ENCODE results near the gene SNHG17.
"Not testable (repeated sequence)": the region's sequence is repeated elsewhere in the genome, so short reads cannot be mapped to it uniquely, and the experiment has no call there.

Gene SNHG17

GRCh38 chr20:38441916-38442315 lies 6.8 kb upstream of the SNHG17 start:
- Histone ChIP-seq H3K9me3 (replicated peaks in 1 of 2; ENCODE audit: control insufficient read depth in 2 of 2, insufficient read depth in 1 of 2, low read depth in 1 of 2, low read length in 2 of 2) (no peaks in the 10 kb centered on the region), H3K27me3 (ENCODE audit: control insufficient read depth in 3 of 3, insufficient read depth in 3 of 3, low read depth in 1 of 3, low read length in 3 of 3) (peaks cover 0 to 3% (median 0%) of the 10 kb centered on the region in 3 experiments), H3K27ac (replicated peaks; ENCODE audit: low read length) (peak overlapping the region; percentile 39), H3K23ac (ENCODE audit: low read depth, low read length, poor library complexity) (no peak overlapping the region), H3K4ac (ENCODE audit: low read length) (no peak overlapping the region), H2BK12ac (ENCODE audit: low read length) (peak overlapping the region; percentile 18), H3K4me1 (ENCODE audit: control insufficient read depth in 2 of 2, insufficient read depth in 1 of 2, low read depth in 1 of 2, low read length in 2 of 2) (peaks cover 0 to 4% of the 10 kb centered on the region in 2 donors), H2BK15ac (ENCODE audit: low read length) (no peak overlapping the region), H3K9ac (ENCODE audit: low read depth, low read length, poor library complexity) (no peak overlapping the region), H4K91ac (ENCODE audit: low read depth, low read length, poor library complexity) (no peak overlapping the region), H4K8ac (ENCODE audit: low read depth, low read length) (peak overlapping the region; percentile 95), H3K18ac (ENCODE audit: low read length) (peak overlapping the region; percentile 63), H3K14ac (ENCODE audit: low read length) (peak overlapping the region; percentile 66), H3K79me1 (ENCODE audit: low read depth, low read length) (peaks cover 4% of the 10 kb centered on the region), H3K36me3 (replicated peaks in 1 of 2; ENCODE audit: control insufficient read depth in 2 of 2, insufficient read depth in 2 of 2, low read length in 2 of 2) (no peaks in the 10 kb centered on the region), H3K4me3 (ENCODE audit: low read length in 2 of 2) (no peak overlapping the region), H2AK5ac (ENCODE audit: low read depth, low read length) (no peak overlapping the region), H2AFZ (ENCODE audit: low read length) (peak overlapping the region; percentile 79), H2BK120ac (ENCODE audit: low read depth, low read length) (peak overlapping the region; percentile 35), H3K4me2 (ENCODE audit: insufficient read depth, low read length, poor library complexity, severe bottlenecking) (no peak overlapping the region), H2BK5ac (ENCODE audit: low read length) (peak overlapping the region; percentile 70)
- no peak for DNase-seq (ENCODE audit: low spot score)
- WGBS, 2 donors (ENCODE audit: extremely low coverage in 2 of 2, insufficient read length in 2 of 2, insufficient replicate concordance in 1 of 2): no CpG with 5 or more reads among the region's 9 CpGs

GRCh38 chr20:38441110-38441509 lies 6.0 kb upstream of the SNHG17 start:
- H2BK5ac ChIP-seq (ENCODE audit: low read length); H3K4me1 ChIP-seq (ENCODE audit: control insufficient read depth in 2 of 2, insufficient read depth in 1 of 2, low read depth in 1 of 2, low read length in 2 of 2); H3K27me3 ChIP-seq (ENCODE audit: control insufficient read depth in 3 of 3, insufficient read depth in 3 of 3, low read depth in 1 of 3, low read length in 3 of 3); H2AFZ ChIP-seq (ENCODE audit: low read length); H3K18ac ChIP-seq (ENCODE audit: low read length); DNase-seq (ENCODE audit: low spot score); H3K27ac ChIP-seq (replicated peaks; ENCODE audit: low read length); H3K9ac ChIP-seq (ENCODE audit: low read depth, low read length, poor library complexity); H2BK12ac ChIP-seq (ENCODE audit: low read length); H2BK15ac ChIP-seq (ENCODE audit: low read length); H4K91ac ChIP-seq (ENCODE audit: low read depth, low read length, poor library complexity); H3K36me3 ChIP-seq (replicated peaks in 1 of 2; ENCODE audit: control insufficient read depth in 2 of 2, insufficient read depth in 2 of 2, low read length in 2 of 2); H3K4ac ChIP-seq (ENCODE audit: low read length); H3K4me3 ChIP-seq (ENCODE audit: low read length in 2 of 2); H3K9me3 ChIP-seq (replicated peaks in 1 of 2; ENCODE audit: control insufficient read depth in 2 of 2, insufficient read depth in 1 of 2, low read depth in 1 of 2, low read length in 2 of 2); H2BK120ac ChIP-seq (ENCODE audit: low read depth, low read length); H3K4me2 ChIP-seq (ENCODE audit: insufficient read depth, low read length, poor library complexity, severe bottlenecking); H3K23ac ChIP-seq (ENCODE audit: low read depth, low read length, poor library complexity); H3K79me1 ChIP-seq (ENCODE audit: low read depth, low read length); H4K8ac ChIP-seq (ENCODE audit: low read depth, low read length); H2AK5ac ChIP-seq (ENCODE audit: low read depth, low read length); H3K14ac ChIP-seq (ENCODE audit: low read length): not testable (repeated sequence)
- no CpG with 5 or more reads among the region's 8 CpGs for WGBS, 2 donors (ENCODE audit: extremely low coverage in 2 of 2, insufficient read length in 2 of 2, insufficient replicate concordance in 1 of 2)

- peaks cover 10% of the 10 kb centered on the region in 2 donors for H3K4me1 ChIP-seq (ENCODE audit: control insufficient read depth in 2 of 2, insufficient read depth in 1 of 2, low read depth in 1 of 2, low read length in 2 of 2)
- H3K23ac ChIP-seq (ENCODE audit: low read depth, low read length, poor library complexity): no peak overlapping the region
- no peak overlapping the region for H4K8ac ChIP-seq (ENCODE audit: low read depth, low read length)
- no peak overlapping the region for H3K18ac ChIP-seq (ENCODE audit: low read length)
- H3K4me2 ChIP-seq (ENCODE audit: insufficient read depth, low read length, poor library complexity, severe bottlenecking): no peak overlapping the region
- no peak overlapping the region for H2BK5ac ChIP-seq (ENCODE audit: low read length)
- peaks cover 6 to 16% of the 10 kb centered on the region in 2 donors for H3K36me3 ChIP-seq (replicated peaks in 1 of 2; ENCODE audit: control insufficient read depth in 2 of 2, insufficient read depth in 2 of 2, low read length in 2 of 2)
- no peak for DNase-seq (ENCODE audit: low spot score)
- H2AFZ ChIP-seq (ENCODE audit: low read length): no peak overlapping the region
- no peak overlapping the region for H2AK5ac ChIP-seq (ENCODE audit: low read depth, low read length)
- no peak overlapping the region for H3K4ac ChIP-seq (ENCODE audit: low read length)
- no peak overlapping the region for H2BK12ac ChIP-seq (ENCODE audit: low read length)
- peaks cover 4% of the 10 kb centered on the region for H3K79me1 ChIP-seq (ENCODE audit: low read depth, low read length)
- H3K4me3 ChIP-seq (ENCODE audit: low read length in 2 of 2): no peak overlapping the region
- no peak overlapping the region for H3K27ac ChIP-seq (replicated peaks; ENCODE audit: low read length)
- H4K91ac ChIP-seq (ENCODE audit: low read depth, low read length, poor library complexity): no peak overlapping the region
- no peak overlapping the region for H2BK15ac ChIP-seq (ENCODE audit: low read length)
- no peak overlapping the region for H3K14ac ChIP-seq (ENCODE audit: low read length)
- H3K9me3 ChIP-seq (replicated peaks in 1 of 2; ENCODE audit: control insufficient read depth in 2 of 2, insufficient read depth in 1 of 2, low read depth in 1 of 2, low read length in 2 of 2): no peaks in the 10 kb centered on the region
- no peak overlapping the region for H2BK120ac ChIP-seq (ENCODE audit: low read depth, low read length)
- WGBS, 2 donors (ENCODE audit: extremely low coverage in 2 of 2, insufficient read length in 2 of 2, insufficient replicate concordance in 1 of 2): no CpG with 5 or more reads among the region's 6 CpGs
- peaks cover 0 to 2% (median 0%) of the 10 kb centered on the region in 3 experiments for H3K27me3 ChIP-seq (ENCODE audit: control insufficient read depth in 3 of 3, insufficient read depth in 3 of 3, low read depth in 1 of 3, low read length in 3 of 3)
- H3K9ac ChIP-seq (ENCODE audit: low read depth, low read length, poor library complexity): no peak overlapping the region
These were observed 2.7 kb upstream of the SNHG17 start for GRCh38 chr20:38437796-38438195.

GRCh38 chr20:38435555-38435939 lies 419 bp upstream of the SNHG17 start:
- Histone ChIP-seq H3K18ac (ENCODE audit: low read length) (no peak overlapping the region), H3K9ac (ENCODE audit: low read depth, low read length, poor library complexity) (no peak overlapping the region), H2BK15ac (ENCODE audit: low read length) (no peak overlapping the region), H2BK120ac (ENCODE audit: low read depth, low read length) (no peak overlapping the region), H3K27ac (replicated peaks; ENCODE audit: low read length) (no peak overlapping the region), H3K27me3 (ENCODE audit: control insufficient read depth in 3 of 3, insufficient read depth in 3 of 3, low read depth in 1 of 3, low read length in 3 of 3) (no peaks in the 10 kb centered on the region), H3K4me2 (ENCODE audit: insufficient read depth, low read length, poor library complexity, severe bottlenecking) (no peak overlapping the region), H2BK5ac (ENCODE audit: low read length) (no peak overlapping the region), H3K36me3 (replicated peaks in 1 of 2; ENCODE audit: control insufficient read depth in 2 of 2, insufficient read depth in 2 of 2, low read length in 2 of 2) (peaks cover 27 to 39% of the 10 kb centered on the region in 2 donors), H2BK12ac (ENCODE audit: low read length) (no peak overlapping the region), H3K4ac (ENCODE audit: low read length) (no peak overlapping the region), H4K8ac (ENCODE audit: low read depth, low read length) (no peak overlapping the region), H3K4me1 (ENCODE audit: control insufficient read depth in 2 of 2, insufficient read depth in 1 of 2, low read depth in 1 of 2, low read length in 2 of 2) (peaks cover 10% of the 10 kb centered on the region in 2 donors), H2AK5ac (ENCODE audit: low read depth, low read length) (no peak overlapping the region), H3K23ac (ENCODE audit: low read depth, low read length, poor library complexity) (no peak overlapping the region), H3K14ac (ENCODE audit: low read length) (no peak overlapping the region), H2AFZ (ENCODE audit: low read length) (peak overlapping the region; percentile 89), H3K9me3 (replicated peaks in 1 of 2; ENCODE audit: control insufficient read depth in 2 of 2, insufficient read depth in 1 of 2, low read depth in 1 of 2, low read length in 2 of 2) (peaks cover 0 to 14% of the 10 kb centered on the region in 2 donors), H3K79me1 (ENCODE audit: low read depth, low read length) (peaks cover 14% of the 10 kb centered on the region), H3K4me3 (ENCODE audit: low read length in 2 of 2) (peak overlapping the region in 1 of 2 donors; percentile 77), H4K91ac (ENCODE audit: low read depth, low read length, poor library complexity) (peak overlapping the region; percentile 90)
- DNase-seq (ENCODE audit: low spot score): no peak
- no CpG with 5 or more reads among the region's 6 CpGs for WGBS, 2 donors (ENCODE audit: extremely low coverage in 2 of 2, insufficient read length in 2 of 2, insufficient replicate concordance in 1 of 2)

Data from neuronal stem cell (in vitro differentiated cells).